H1 (cell line): ENCODE results near the gene NR5A1.

Experiments
- CEBPB ChIP-seq: IDR thresholded peaks from 2 replicates; pipeline ENCODE4 v1.6.1; 2012; ENCODE audit warnings: low read depth, low read length
- CHD2 ChIP-seq: IDR thresholded peaks from 2 replicates; pipeline ENCODE4 v1.6.1; 2012; ENCODE audit warnings: low read length, improper control_type of control experiment
- CTCF ChIP-seq, 3 experiments: IDR thresholded peaks; 1 replicate in 2 of 3; 2 replicates in 1 of 3; pipeline versions ENCODE4 v1.5.1 to v1.6.1; 2011; ENCODE audit warnings: low read length in 3 of 3, mild to moderate bottlenecking in 3 of 3, inconsistent platforms in 2 of 3, low read depth in 1 of 3, moderate library complexity in 1 of 3; ENCODE audit not compliant: insufficient read depth in 1 of 3; ENCODE audit errors: control extremely low read depth in 1 of 3
- EZH2 ChIP-seq: fragments of 200-600 bp; sonication (generic); IDR thresholded peaks from 2 replicates; pipeline ENCODE4 v1.7.1; 2012; ENCODE audit warnings: low read depth, mild to moderate bottlenecking, moderate library complexity, low read length, inconsistent platforms; ENCODE audit not compliant: severe bottlenecking
- KDM5A ChIP-seq: fragments of 200-600 bp; IDR thresholded peaks from 2 replicates; pipeline ENCODE4 v1.7.1; 2012; ENCODE audit warnings: mild to moderate bottlenecking, low read length, inconsistent platforms, mixed read lengths
- POLR2A ChIP-seq, 2 experiments: IDR thresholded peaks; 1 replicate in 1 of 2; 2 replicates in 1 of 2; pipeline ENCODE4 v1.6.1; 2011; ENCODE audit warnings: low read depth in 2 of 2, low read length in 2 of 2, mild to moderate bottlenecking in 2 of 2; ENCODE audit errors: control extremely low read depth in 1 of 2
- RXRA ChIP-seq: IDR thresholded peaks from 2 replicates; pipeline ENCODE4 v1.6.1; 2011; ENCODE audit warnings: low read depth, mild to moderate bottlenecking, low read length, moderate library complexity; ENCODE audit not compliant: insufficient read depth
- SIX5 ChIP-seq: IDR thresholded peaks from 2 replicates; pipeline ENCODE4 v1.6.1; 2011; ENCODE audit warnings: mild to moderate bottlenecking, low read depth, low read length
- SP1 ChIP-seq: IDR thresholded peaks from 2 replicates; pipeline ENCODE4 v1.6.1; 2011; ENCODE audit warnings: low read depth, low read length

- TF ChIP-seq POLR2A (IDR thresholded peaks at IDR 0.05; ENCODE audit: control extremely low read depth in 1 of 2, low read depth in 2 of 2, low read length in 2 of 2) = no peak
- no peak for TF ChIP-seq RXRA
- TF ChIP-seq EZH2 = no peak
- TF ChIP-seq CTCF (IDR thresholded peaks at IDR 0.05; ENCODE audit: control extremely low read depth in 1 of 3, insufficient read depth in 1 of 3, low read depth in 1 of 3, low read length in 3 of 3) = no peak
- no peak for TF ChIP-seq SIX5
- TF ChIP-seq CEBPB = no peak
- TF ChIP-seq SP1 = no peak
- no peak for TF ChIP-seq KDM5A
- no peak for TF ChIP-seq CHD2
These were observed 19.0 kb upstream of the NR5A1 start for GRCh38 chr9:124526174-124526573.
